Tibial nerve (tissue), 4 donors: Measurements from ENCODE around the gene PTMA. TPM values are rescaled to one million over a fixed set of nuclear protein-coding genes. Genes with fewer than 3 reads are reported as not detected.

ENCODE experiments used
- DNase-seq, 2 donors: peaks; one replicate each; pipeline ENCODE4 v3.0.0-alpha.2; 2019; ENCODE audit warnings: low spot score in 2 of 2
- H3K27ac ChIP-seq, 4 donors: fragments of 200-600 bp; sonication (generic) in 3 of 4; one replicate each; pipeline ENCODE4 v1.5.1; 2017 to 2019; ENCODE audit warnings: mild to moderate bottlenecking in 1 of 4
- H3K27me3 ChIP-seq, 2 donors: fragments of 200-600 bp; sonication (generic) in 1 of 2; one replicate each; pipeline versions ENCODE4 v1.5.1 to v1.6.0; 2017 to 2019
- H3K36me3 ChIP-seq, 3 donors: fragments of 200-600 bp; sonication (generic); one replicate each; pipeline ENCODE4 v1.5.1; 2018 to 2019
- H3K4me1 ChIP-seq, 4 donors: fragments of 200-600 bp; sonication (generic) in 3 of 4; one replicate each; pipeline ENCODE4 v1.5.1; 2017 to 2019
- H3K4me3 ChIP-seq, 4 donors: fragments of 200-600 bp; sonication (generic) in 3 of 4; one replicate each; pipeline ENCODE4 v1.5.1; 2017 to 2019; ENCODE audit warnings: mild to moderate bottlenecking in 1 of 4, moderate library complexity in 1 of 4
- H3K9me3 ChIP-seq, 4 donors: fragments of 200-600 bp; sonication (generic) in 3 of 4; one replicate each; pipeline ENCODE4 v1.5.1; 2017 to 2019
- CTCF ChIP-seq, 5 experiments: fragments of 200-600 bp in 3 of 5; fragments of 450-650 bp in 2 of 5; sonication (generic) in 3 of 5; IDR thresholded peaks; one replicate each; pipeline ENCODE4 v1.5.1; 2016 to 2019; ENCODE audit warnings: antibody characterized with exemption in 5 of 5, mild to moderate bottlenecking in 3 of 5, moderate library complexity in 2 of 5
- EP300 ChIP-seq, 2 donors: sonication (generic); formaldehyde crosslinking; IDR thresholded peaks; one replicate each; pipeline ENCODE4 v1.6.1; 2017; ENCODE audit warnings: antibody characterized with exemption in 2 of 2, mild to moderate bottlenecking in 1 of 2
- POLR2A ChIP-seq, 2 donors: fragments of 450-650 bp; IDR thresholded peaks; one replicate each; pipeline ENCODE4 v1.6.1; 2017; ENCODE audit warnings: antibody characterized with exemption in 2 of 2, mild to moderate bottlenecking in 2 of 2, moderate library complexity in 2 of 2
- WGBS, 2 donors: methylation state at CpG; one replicate each; pipeline ENCODE4 v1.1.5; 2018; 5-methylcytosine and 5-hydroxymethylcytosine counted together
- total RNA-seq, 4 donors: library from RNA; depleted of rRNA; stranded (reverse); fragments of >200 nt; gene quantifications; one replicate each; pipeline ENCODE4 v1.1.0, GENCODE V29; 2016

PTMA gene
- total RNA-seq, 4 donors from 2014 or later, result 622 to 1,472 (median 817) TPM

- 67 to 69% methylated on average over 15 to 19 of the region's 20 CpGs for WGBS, 2 donors
- TF ChIP-seq POLR2A (IDR thresholded peaks at IDR 0.05) (no peak), EP300 (IDR thresholded peaks at IDR 0.05) (no peak), CTCF (IDR thresholded peaks at IDR 0.05) (no peak)
- Histone ChIP-seq H3K4me1 (peaks cover 0 to 37% (median 9%) of the 10 kb centered on the region in 4 donors), H3K27ac (no peak overlapping the region), H3K9me3 (no peaks in the 10 kb centered on the region), H3K27me3 (no peaks in the 10 kb centered on the region), H3K4me3 (no peak overlapping the region), H3K36me3 (no peaks in the 10 kb centered on the region)
- DNase-seq, result no peak
These were observed 22.8 kb upstream of the PTMA start for GRCh38 chr2:231685349-231686191.

GRCh38 chr2:231686192-231687100 lies 21.9 kb upstream of the PTMA start:
- Histone ChIP-seq H3K9me3 (no peaks in the 10 kb centered on the region), H3K4me1 (peaks cover 0 to 32% (median 5%) of the 10 kb centered on the region in 4 donors), H3K27ac (no peak overlapping the region), H3K27me3 (no peaks in the 10 kb centered on the region), H3K36me3 (no peaks in the 10 kb centered on the region), H3K4me3 (no peak overlapping the region)
- DNase-seq, result no peak
- 85 to 87% methylated on average over 11 of the region's 11 CpGs for WGBS, 2 donors
- no peak for TF ChIP-seq EP300 (IDR thresholded peaks at IDR 0.05)
- no peak for TF ChIP-seq POLR2A (IDR thresholded peaks at IDR 0.05)
- TF ChIP-seq CTCF (IDR thresholded peaks at IDR 0.05), result no peak

- Histone ChIP-seq H3K9me3 (no peaks in the 10 kb centered on the region), H3K27ac (peak overlapping the region in 1 of 4 donors; percentile 3), H3K4me1 (peaks cover 0 to 24% (median 0%) of the 10 kb centered on the region in 4 donors), H3K36me3 (no peaks in the 10 kb centered on the region), H3K4me3 (no peak overlapping the region), H3K27me3 (no peaks in the 10 kb centered on the region)
- no peak for DNase-seq
- 38 to 42% methylated on average over 11 to 14 of the region's 14 CpGs for WGBS, 2 donors
- TF ChIP-seq EP300 (IDR thresholded peaks at IDR 0.05) (no peak), CTCF (IDR thresholded peaks at IDR 0.05) (peak; percentile 48 to 69 (median 56))
These were observed 21.0 kb upstream of the PTMA start for GRCh38 chr2:231687133-231687852.

- WGBS, 2 donors, result 89 to 96% methylated on average over 4 of the region's 4 CpGs
- H3K9me3 ChIP-seq, result no peaks in the 10 kb centered on the region
- no peak for DNase-seq
- no peak for TF ChIP-seq POLR2A (IDR thresholded peaks at IDR 0.05)
- no peak for TF ChIP-seq EP300 (IDR thresholded peaks at IDR 0.05)
- no peak for TF ChIP-seq CTCF (IDR thresholded peaks at IDR 0.05)
- no peaks in the 10 kb centered on the region for H3K36me3 ChIP-seq
- no peak overlapping the region for H3K4me3 ChIP-seq
- H3K4me1 ChIP-seq, result peaks cover 0 to 18% (median 0%) of the 10 kb centered on the region in 4 donors
- no peaks in the 10 kb centered on the region for H3K27me3 ChIP-seq
- H3K27ac ChIP-seq, result no peak overlapping the region
These were observed 20.4 kb upstream of the PTMA start for GRCh38 chr2:231687961-231688360.
